ENCODE results near the gene CNTN5.
"Not testable (repeated sequence)": the region's sequence is repeated elsewhere in the genome, so short reads cannot be mapped to it uniquely, and the experiment has no call there.

The CNTN5 gene

DNA sequence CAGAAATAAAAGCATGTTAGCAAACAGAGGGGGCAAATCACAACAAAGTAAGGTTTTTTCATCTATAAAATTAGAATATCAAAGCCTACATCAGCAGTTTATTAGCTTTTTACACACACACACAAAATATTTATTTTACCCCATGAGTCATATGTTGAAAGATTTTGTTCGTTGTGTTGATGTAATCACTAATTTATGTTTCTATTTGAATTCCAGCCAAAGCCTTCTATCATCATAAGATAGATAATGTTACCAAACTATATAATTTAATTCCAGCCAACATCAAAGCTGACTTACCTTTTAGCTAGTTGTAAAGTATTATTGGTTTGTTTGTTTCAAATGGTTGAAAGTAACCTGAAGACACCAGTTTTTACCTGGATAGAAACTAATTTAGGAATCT lies 1208.3 kb downstream of the CNTN5 start:
- no peak for DNase-seq (ENCODE audit: insufficient read length, low spot score)
- TF ChIP-seq, protein P1, sequence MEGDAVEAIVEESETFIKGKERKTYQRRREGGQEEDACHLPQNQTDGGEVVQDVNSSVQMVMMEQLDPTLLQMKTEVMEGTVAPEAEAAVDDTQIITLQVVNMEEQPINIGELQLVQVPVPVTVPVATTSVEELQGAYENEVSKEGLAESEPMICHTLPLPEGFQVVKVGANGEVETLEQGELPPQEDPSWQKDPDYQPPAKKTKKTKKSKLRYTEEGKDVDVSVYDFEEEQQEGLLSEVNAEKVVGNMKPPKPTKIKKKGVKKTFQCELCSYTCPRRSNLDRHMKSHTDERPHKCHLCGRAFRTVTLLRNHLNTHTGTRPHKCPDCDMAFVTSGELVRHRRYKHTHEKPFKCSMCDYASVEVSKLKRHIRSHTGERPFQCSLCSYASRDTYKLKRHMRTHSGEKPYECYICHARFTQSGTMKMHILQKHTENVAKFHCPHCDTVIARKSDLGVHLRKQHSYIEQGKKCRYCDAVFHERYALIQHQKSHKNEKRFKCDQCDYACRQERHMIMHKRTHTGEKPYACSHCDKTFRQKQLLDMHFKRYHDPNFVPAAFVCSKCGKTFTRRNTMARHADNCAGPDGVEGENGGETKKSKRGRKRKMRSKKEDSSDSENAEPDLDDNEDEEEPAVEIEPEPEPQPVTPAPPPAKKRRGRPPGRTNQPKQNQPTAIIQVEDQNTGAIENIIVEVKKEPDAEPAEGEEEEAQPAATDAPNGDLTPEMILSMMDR (IDR thresholded peaks at IDR 0.05; ENCODE audit: insufficient read depth, missing control alignments), result no peak
- FAIRE-seq, result no peak

DNA sequence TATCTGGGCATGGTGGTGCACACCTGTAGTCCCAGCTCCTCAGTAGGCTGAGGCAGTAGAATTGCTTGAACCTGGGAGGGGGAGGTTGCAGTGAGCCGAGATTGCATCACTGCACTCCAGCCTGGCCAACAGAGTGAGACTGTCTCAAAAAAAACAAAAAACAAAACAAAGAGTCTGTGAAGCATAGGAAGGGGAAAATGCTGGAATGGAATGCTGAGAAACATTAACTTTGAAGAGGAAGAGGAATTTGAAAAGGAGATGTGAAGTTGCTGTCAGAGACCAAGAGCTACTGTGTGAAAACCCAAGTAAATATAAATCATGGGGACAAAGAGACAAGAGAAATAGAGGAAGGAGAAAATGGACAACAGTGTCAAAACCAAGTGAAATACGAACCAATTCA lies 1211.3 kb downstream of the CNTN5 start:
- no peak for DNase-seq (ENCODE audit: insufficient read length, low spot score)
- TF ChIP-seq, protein P1 (IDR thresholded peaks at IDR 0.05; ENCODE audit: insufficient read depth, missing control alignments), result no peak
- no peak for FAIRE-seq

GRCh38 chr11:100235085-100235484 lies 1214.3 kb downstream of the CNTN5 start:
- DNase-seq (ENCODE audit: insufficient read length, low spot score) (no peak), FAIRE-seq (no peak)
- TF ChIP-seq, protein P1 (IDR thresholded peaks at IDR 0.05; ENCODE audit: insufficient read depth, missing control alignments), result no peak

DNA sequence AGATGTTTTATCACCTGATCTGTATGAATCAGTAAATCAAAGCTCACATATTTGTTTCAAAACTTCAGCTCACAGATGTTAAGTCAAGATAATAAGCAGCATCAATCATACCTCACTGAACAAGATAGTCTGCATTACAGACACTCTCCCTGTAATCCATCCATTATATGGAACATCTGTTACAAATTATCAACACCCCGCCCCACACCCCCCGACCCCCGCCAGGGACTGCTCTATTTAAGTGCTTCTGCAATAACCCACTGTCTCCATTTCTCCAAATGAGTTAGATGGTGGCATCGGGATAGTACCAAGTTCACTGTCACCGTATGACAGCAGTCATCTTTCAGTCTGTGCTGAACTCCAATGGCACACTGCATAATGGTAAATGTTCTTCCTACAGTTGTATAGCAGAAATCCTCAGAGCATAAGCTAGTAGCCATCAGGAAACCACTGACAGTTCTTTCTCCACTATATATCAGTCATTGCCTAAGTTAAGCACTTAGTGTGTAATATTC lies 1219.3 kb downstream of the CNTN5 start:
- FAIRE-seq, result no peak
- TF ChIP-seq, protein P1 (IDR thresholded peaks at IDR 0.05; ENCODE audit: insufficient read depth, missing control alignments), result no peak

DNA sequence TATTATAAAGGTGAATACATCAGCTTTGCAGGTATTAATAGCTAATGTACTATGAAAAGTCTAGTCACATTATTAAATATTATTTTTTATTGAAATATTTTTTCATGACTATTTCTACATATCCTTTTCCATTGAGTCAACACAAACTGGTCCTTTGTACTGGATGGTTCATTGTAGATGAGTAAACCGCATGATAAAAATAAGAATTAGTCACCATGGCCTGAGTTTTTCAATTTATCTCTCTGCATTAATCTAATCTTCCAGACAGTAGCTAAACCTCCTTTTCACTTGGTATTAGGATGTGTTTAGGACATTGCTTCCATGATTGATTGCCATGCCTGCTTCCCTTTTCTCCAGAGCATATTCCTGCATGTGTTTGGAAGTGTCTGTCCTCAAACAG lies 1227.0 kb downstream of the CNTN5 start:
- TF ChIP-seq, protein P1 (IDR thresholded peaks at IDR 0.05; ENCODE audit: insufficient read depth, missing control alignments), result no peak
- FAIRE-seq, result no peak
- no peak for DNase-seq (ENCODE audit: insufficient read length, low spot score)

More for the DNA sequence above, 1219.3 kb downstream of the CNTN5 start:
- no peak for DNase-seq (ENCODE audit: insufficient read length, low spot score)

- FAIRE-seq; DNase-seq (ENCODE audit: insufficient read length, low spot score): not testable (repeated sequence)
Observed at GRCh38 chr11:100257238-100257803, 1236.6 kb downstream of the CNTN5 start.

DNA sequence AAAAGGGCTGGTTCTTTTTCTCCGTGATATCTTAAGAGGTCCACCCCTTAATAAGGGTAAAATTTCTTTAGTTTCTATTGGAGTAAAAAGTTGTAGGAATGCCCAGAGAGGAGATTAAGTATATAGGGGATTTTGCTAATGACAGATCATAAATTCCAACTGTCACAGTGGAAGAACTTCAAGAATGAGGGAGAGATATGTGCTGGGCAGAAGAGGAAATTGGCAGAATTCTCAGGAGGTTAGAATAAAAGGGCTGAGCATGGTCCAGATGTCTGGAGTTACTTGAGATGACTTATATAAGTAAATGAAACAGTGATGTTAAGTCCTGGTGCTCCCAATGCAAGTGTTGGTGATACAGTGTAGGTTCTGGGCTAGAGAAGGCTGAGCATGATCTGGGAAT lies 1248.8 kb downstream of the CNTN5 start:
- DNase-seq (ENCODE audit: insufficient read length, low spot score), result no peak
- no peak for FAIRE-seq
- TF ChIP-seq, protein P1 (IDR thresholded peaks at IDR 0.05; ENCODE audit: insufficient read depth, missing control alignments), result no peak
